Tibial nerve (tissue), 3 donors: ENCODE measurements around the gene PRICKLE1.

Experiments
- EP300 ChIP-seq, 2 donors: sonication (generic); formaldehyde crosslinking; IDR thresholded peaks; one replicate each; pipeline ENCODE4 v1.6.1; 2017; ENCODE audit warnings: antibody characterized with exemption in 2 of 2, mild to moderate bottlenecking in 1 of 2
- POLR2A ChIP-seq, 2 donors: fragments of 450-650 bp; IDR thresholded peaks; one replicate each; pipeline ENCODE4 v1.6.1; 2017; ENCODE audit warnings: antibody characterized with exemption in 2 of 2, mild to moderate bottlenecking in 2 of 2, moderate library complexity in 2 of 2

- TF ChIP-seq POLR2A (IDR thresholded peaks at IDR 0.05) (no peak), EP300 (IDR thresholded peaks at IDR 0.05) (no peak)
Observed at GRCh38 chr12:42615006-42615405, 25.5 kb upstream of the PRICKLE1 start.
